Measurements from ENCODE around the gene SH3BGR.

Gene SH3BGR

GRCh38 chr21:39537571-39537970 lies 85.8 kb downstream of the SH3BGR start:
- no peak for TF ChIP-seq CTCF (IDR thresholded peaks at IDR 0.05)

DNA sequence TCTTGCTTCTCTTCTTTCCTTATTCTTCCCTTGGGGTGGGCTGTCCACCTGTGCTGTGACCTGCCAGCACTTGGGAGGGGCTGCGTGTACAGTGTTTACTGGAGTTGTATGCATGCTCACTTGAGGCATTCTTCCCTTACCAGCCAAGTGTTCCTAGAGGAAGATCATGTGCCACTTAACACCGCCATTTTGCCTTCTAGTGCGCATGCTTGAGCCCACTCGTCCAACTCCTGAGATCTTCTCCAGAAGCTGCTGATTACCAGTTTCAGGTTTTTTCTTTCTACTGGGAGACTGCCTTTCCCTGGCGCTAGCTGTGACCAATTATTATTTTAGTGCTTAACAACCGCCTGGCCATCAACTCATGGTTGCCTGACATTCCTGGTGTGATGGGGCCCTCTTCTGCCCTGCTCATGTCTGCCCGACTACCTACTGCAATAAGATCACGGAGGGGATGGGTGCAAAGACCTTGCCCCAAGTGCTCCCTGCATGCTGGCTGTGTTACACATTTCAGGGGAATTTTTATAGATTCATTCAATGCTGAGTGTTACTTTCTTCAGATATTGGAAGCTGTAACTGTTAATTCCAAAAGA lies 86.8 kb downstream of the SH3BGR start:
- TF ChIP-seq CTCF (IDR thresholded peaks at IDR 0.05): no peak

GRCh38 chr21:39542736-39543135 lies 91.0 kb downstream of the SH3BGR start:
- no peak for TF ChIP-seq CTCF (IDR thresholded peaks at IDR 0.05)

GRCh38 chr21:39546522-39546921 lies 94.8 kb downstream of the SH3BGR start:
- TF ChIP-seq CTCF (IDR thresholded peaks at IDR 0.05): no peak

DNA sequence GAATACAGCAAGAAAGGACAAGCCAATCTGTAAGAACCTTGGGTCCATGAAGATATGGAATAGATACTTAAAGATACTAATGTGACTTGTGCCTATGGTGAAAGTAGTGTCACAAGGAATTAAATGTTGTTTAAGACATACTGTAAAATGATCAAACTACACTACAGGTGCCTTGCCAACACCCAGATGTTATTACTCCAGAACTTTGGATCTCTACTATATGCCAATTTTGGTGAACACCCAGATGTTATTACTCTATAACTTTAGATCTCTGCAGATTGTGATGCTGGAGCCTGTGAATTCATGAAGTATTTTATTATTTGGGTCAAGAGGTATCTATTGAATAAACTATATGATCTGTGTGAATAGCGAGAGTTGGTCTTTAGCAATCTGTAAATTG lies 101.1 kb downstream of the SH3BGR start:
- TF ChIP-seq CTCF (IDR thresholded peaks at IDR 0.05): no peak

DNA sequence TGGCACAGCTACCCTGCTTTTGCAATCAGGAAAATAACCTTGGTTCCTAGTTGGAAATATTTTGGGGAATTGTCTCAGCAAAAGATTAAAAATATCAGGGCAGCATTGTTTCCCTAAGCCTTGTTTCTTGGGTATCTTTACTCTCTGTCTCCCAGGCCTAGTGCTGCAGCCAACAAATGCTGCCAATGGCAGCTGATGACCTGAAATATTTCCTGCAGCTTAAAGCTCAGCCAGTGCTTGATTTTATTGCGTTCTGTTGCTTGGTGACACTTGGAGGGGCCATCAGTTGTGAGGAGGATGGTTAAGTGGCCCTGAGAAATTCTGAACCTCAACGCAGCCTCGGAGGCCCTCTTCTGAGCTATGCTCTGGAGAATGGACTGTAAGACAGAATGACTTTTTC lies 101.6 kb downstream of the SH3BGR start:
- TF ChIP-seq CTCF (IDR thresholded peaks at IDR 0.05): no peak

- no peak for TF ChIP-seq CTCF (IDR thresholded peaks at IDR 0.05)
Observed at GRCh38 chr21:39555911-39556590, 104.3 kb downstream of the SH3BGR start.
